Adipocyte (in vitro differentiated cells): ENCODE measurements around the gene AUTS2.

Experiments
- DNase-seq: peaks from one replicate; pipeline ENCODE4 v3.0.0-alpha.2; 2015; ENCODE audit warnings: low read depth
- H3K27me3 ChIP-seq: replicated peaks from 2 replicates; pipeline ENCODE4 v1.7.0; 2013; ENCODE audit warnings: mild to moderate bottlenecking, low read length, moderate library complexity; ENCODE audit not compliant: control insufficient read depth, insufficient read depth
- H3K36me3 ChIP-seq: 2 replicates; pipeline ENCODE4 v1.7.0; 2013; ENCODE audit warnings: low read length, mild to moderate bottlenecking, moderate library complexity; ENCODE audit not compliant: control insufficient read depth, insufficient read depth, severe bottlenecking
- H3K4me1 ChIP-seq: 2 replicates; pipeline ENCODE4 v1.7.0; 2013; ENCODE audit warnings: mild to moderate bottlenecking, low read length, moderate library complexity; ENCODE audit not compliant: control insufficient read depth, insufficient read depth
- H3K4me3 ChIP-seq: 2 replicates; pipeline ENCODE4 v1.7.0; 2013; ENCODE audit warnings: mild to moderate bottlenecking, low read length, moderate library complexity
- H3K9ac ChIP-seq: 2 replicates; pipeline ENCODE4 v1.7.0; 2013; ENCODE audit warnings: mild to moderate bottlenecking, low read length, moderate library complexity
- H3K9me3 ChIP-seq: 2 replicates; pipeline ENCODE4 v1.7.0; 2013; ENCODE audit warnings: mild to moderate bottlenecking, low read length, moderate library complexity; ENCODE audit not compliant: control insufficient read depth

AUTS2 gene

DNA sequence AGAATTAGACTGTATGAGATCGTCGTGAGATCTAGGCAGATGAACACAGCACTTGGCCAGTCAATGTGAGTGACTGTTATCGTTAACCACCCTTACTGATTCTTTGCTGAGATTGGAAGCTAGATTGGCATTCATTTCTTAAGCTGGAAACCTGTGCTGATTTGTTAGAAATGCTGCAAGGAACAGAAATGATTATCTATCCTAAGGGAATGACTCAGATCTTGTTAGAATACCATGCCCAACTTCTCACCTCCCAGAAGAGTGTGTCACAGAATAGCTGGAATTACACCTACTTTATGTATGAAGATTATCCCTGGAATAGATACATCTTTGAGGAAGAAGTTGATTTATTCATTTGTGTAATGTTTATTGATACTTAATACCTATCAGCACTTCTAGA is 275.2 kb downstream of the AUTS2 start:
- Histone ChIP-seq H3K9me3 (no peaks in the 10 kb centered on the region), H3K27me3 (no peaks in the 10 kb centered on the region), H3K9ac (no peak overlapping the region), H3K4me1 (peaks cover 25% of the 10 kb centered on the region), H3K4me3 (no peak overlapping the region), H3K36me3 (no peaks in the 10 kb centered on the region)
- no peak for DNase-seq

DNA sequence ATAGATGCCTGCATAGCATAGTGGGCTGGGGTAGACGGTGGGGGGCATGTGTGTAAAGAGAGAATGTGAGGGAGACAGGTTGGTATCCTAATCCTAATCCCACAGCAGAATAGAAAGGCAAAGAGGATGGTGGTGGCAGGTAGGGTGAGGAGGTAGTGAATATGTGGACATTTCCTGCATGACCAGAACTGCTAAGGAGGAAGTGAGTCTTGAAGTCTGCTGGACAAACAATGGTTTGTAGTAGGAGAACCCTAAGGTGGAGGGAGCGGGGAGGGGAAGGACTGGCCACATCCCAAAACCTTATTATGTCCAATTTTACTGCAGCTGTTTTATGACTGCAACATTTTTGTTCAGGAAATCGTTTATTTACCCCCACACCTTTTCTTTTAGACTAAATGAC is 279.7 kb downstream of the AUTS2 start:
- DNase-seq: no peak
- H3K9ac ChIP-seq: no peak overlapping the region
- H3K36me3 ChIP-seq: no peaks in the 10 kb centered on the region
- peaks cover 7% of the 10 kb centered on the region for H3K4me1 ChIP-seq
- H3K9me3 ChIP-seq: no peaks in the 10 kb centered on the region
- H3K27me3 ChIP-seq: no peaks in the 10 kb centered on the region
- H3K4me3 ChIP-seq: no peak overlapping the region

DNA sequence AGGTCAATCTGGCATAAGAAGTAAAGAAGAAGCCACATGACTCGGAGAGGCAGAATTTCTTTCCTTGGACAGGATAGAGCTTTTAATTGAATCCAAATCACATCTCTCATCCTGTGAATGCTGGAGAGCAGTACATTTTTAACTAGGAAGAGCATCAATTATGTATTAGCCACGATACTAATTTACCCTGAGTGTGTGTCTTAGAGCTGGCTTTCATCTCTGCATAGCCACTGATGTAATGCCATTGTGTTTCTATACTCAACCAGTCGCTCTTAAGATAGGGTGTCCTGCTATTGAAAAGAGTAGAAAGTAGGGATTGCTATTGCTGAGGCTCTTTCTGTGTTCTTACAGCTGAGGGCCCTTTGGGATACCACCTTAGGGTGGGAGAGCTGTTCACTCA is 280.3 kb downstream of the AUTS2 start:
- Histone ChIP-seq H3K27me3 (no peaks in the 10 kb centered on the region), H3K4me3 (no peak overlapping the region), H3K9ac (no peak overlapping the region), H3K9me3 (no peaks in the 10 kb centered on the region), H3K4me1 (peaks cover 1% of the 10 kb centered on the region), H3K36me3 (no peaks in the 10 kb centered on the region)
- no peak for DNase-seq

DNA sequence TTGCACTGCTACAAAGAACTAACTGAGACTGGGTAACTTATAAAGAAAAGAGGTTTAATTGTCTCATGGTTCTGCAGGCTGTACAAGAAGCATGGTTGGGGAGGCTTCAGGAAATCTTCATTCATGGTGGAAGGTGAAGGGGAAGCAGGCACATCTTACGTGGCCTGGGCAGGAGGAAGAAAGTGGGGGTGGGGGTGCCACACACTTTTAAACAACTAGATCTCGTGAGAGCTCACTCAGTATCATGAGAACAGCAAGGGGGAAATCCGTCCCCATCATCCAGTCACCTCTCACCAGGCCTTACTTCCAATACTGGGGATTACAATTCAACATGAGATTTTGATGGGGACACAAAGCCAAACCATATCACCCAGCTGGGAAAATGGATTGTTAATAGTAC is 281.7 kb downstream of the AUTS2 start:
- Histone ChIP-seq H3K36me3 (no peaks in the 10 kb centered on the region), H3K9ac (no peak overlapping the region), H3K27me3 (no peaks in the 10 kb centered on the region), H3K4me1 (no peaks in the 10 kb centered on the region), H3K4me3 (no peak overlapping the region), H3K9me3 (no peaks in the 10 kb centered on the region)
- no peak for DNase-seq

DNA sequence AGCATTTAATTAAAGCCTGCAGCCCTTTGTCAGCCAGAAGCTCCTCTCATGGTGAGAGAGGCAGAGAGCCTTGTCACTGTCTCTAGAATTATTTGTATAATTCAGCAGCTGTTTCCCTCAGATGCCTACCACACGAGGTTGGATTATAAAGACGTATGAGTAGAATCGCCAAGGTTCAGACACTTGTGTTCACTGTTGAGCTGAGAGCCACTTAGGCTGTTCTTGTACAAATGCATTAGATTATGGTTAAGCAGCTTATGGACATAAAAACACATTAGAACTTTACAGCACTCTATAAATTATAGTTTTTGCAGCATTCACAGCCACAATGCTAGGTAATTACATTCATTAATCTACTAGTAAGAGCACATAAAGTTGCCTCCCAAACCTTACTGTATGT is 282.6 kb downstream of the AUTS2 start:
- DNase-seq: no peak

DNA sequence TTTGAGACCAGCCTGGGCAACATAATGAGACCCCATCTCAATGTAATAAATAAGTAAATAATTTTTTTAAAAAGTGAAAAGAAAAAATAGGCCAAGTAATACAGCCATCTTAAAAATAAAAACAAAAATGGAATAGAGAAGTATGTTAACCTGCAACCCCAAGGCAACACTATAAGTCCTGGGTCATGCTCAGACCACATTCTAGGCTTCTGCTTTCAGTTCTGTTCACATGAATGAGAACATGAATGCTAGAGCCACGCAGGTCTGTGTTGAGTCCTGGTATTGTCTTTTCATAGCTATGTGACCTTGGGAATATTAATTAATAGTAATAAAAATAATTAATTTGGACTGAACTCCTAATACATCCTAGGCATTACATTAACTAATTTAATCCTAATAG is 284.0 kb downstream of the AUTS2 start:
- H3K4me3 ChIP-seq: no peak overlapping the region
- no peak overlapping the region for H3K9ac ChIP-seq
- no peaks in the 10 kb centered on the region for H3K27me3 ChIP-seq
- H3K36me3 ChIP-seq: no peaks in the 10 kb centered on the region
- H3K9me3 ChIP-seq: no peaks in the 10 kb centered on the region
- no peak for DNase-seq
- H3K4me1 ChIP-seq: no peaks in the 10 kb centered on the region

More for the DNA sequence above, 282.6 kb downstream of the AUTS2 start:
- H3K36me3 ChIP-seq: no peaks in the 10 kb centered on the region
- no peaks in the 10 kb centered on the region for H3K27me3 ChIP-seq
- H3K4me1 ChIP-seq: no peaks in the 10 kb centered on the region
- H3K9ac ChIP-seq: no peak overlapping the region
- H3K4me3 ChIP-seq: no peak overlapping the region
- no peaks in the 10 kb centered on the region for H3K9me3 ChIP-seq

DNA sequence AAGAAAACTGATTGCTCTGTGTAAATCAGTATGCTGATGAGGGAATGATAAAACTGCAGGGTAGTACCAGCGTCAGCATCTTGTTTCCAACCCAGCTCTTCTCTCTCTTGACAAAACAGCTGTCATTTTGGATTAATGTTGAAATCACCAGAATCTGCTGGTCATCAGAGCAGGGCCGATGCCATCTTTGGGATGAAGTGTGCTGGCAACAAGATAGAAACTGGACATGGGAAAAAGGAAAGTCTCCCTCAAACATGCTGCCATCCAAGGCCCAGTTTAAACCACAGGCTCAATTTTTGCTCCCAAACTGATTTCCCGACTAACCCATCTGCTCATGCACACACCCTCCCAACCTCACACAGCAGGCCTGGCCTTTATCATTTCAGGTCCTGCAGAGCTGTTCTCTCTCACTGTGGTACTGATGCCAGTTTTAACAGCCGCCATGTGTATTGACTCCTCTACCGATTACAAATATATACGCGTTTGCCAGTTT is 285.2 kb downstream of the AUTS2 start:
- Histone ChIP-seq H3K4me3 (no peak overlapping the region), H3K27me3 (no peaks in the 10 kb centered on the region), H3K4me1 (no peaks in the 10 kb centered on the region), H3K9me3 (no peaks in the 10 kb centered on the region), H3K9ac (no peak overlapping the region), H3K36me3 (no peaks in the 10 kb centered on the region)
- DNase-seq: no peak

DNA sequence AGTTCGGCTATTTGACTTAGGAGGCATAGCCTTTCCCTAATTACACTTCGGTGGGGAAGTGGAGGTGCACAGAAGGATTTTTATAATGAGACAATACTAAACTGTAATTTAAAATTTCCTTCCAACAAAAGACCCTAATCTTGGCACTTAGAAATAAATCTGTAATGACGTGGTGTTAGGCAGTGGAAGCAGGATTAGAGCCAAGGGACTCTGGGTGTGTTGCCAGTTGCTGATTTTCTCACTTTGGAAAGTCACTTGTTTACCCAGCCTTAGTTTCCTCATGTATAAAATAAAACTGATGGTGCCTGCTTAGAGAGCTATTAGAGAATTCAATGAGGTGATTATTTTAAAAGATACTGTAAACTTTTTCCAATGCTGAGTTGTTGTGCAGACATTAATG is 287.2 kb downstream of the AUTS2 start:
- H3K9ac ChIP-seq: no peak overlapping the region
- peaks cover 8% of the 10 kb centered on the region for H3K4me1 ChIP-seq
- no peak for DNase-seq
- no peak overlapping the region for H3K4me3 ChIP-seq
- H3K36me3 ChIP-seq: no peaks in the 10 kb centered on the region
- H3K27me3 ChIP-seq: no peaks in the 10 kb centered on the region
- no peaks in the 10 kb centered on the region for H3K9me3 ChIP-seq

DNA sequence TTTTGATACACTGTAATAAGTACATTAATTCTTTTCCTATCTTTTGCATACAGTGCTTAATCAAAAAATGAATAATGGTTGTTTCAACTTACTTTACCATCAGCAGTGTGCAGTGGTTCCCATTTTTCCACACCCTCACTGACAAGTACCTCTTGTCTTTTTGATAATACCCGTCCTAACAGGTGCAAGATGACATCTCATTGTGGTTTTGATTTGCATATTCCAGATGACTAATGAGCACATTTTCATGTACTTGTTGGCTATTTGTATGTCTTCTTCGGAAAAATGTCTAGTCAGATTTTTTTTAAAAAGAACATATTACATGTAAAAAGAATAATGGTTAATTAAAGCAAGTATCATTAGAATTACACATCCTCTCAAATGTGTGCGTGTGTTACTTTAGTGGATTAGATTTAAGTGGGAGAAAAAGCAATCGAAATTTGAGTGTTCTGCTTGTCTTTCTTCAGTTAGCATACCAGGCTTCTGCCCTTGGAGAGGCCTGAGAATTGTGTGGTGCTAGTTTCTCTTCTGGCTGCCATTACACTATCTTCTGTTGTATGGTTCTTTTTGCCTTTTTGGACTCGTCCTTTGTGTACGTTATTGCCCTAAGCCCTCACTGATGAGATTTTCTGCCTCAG is 291.2 kb downstream of the AUTS2 start:
- Histone ChIP-seq H3K4me3 (peak overlapping the region; percentile 76), H3K36me3 (no peaks in the 10 kb centered on the region), H3K4me1 (peaks cover 15% of the 10 kb centered on the region), H3K9ac (peak overlapping the region; percentile 68), H3K9me3 (no peaks in the 10 kb centered on the region), H3K27me3 (no peaks in the 10 kb centered on the region)
- DNase-seq: no peak

DNA sequence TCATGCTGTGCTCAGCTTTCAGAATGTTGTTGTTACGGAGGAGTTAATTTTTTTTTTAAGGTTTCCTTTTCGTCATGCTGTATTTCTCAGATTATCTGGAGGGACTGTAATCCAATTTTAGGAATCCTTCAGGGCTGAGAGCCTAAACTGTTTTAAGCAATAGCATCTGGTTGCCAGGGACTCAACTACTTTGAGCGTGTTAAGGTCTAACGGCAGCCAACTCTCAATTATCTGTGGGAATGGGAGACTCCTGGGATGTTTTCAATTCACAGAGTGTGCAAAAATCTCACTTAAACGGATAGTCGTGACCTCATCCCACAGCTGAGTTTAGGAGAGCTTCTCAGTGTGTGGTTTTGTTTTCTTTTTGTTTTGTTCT is 291.7 kb downstream of the AUTS2 start:
- Histone ChIP-seq H3K4me3 (peak overlapping the region; percentile 76), H3K27me3 (no peaks in the 10 kb centered on the region), H3K9ac (peak overlapping the region; percentile 68), H3K4me1 (peaks cover 15% of the 10 kb centered on the region), H3K9me3 (no peaks in the 10 kb centered on the region), H3K36me3 (no peaks in the 10 kb centered on the region)
- DNase-seq: no peak

DNA sequence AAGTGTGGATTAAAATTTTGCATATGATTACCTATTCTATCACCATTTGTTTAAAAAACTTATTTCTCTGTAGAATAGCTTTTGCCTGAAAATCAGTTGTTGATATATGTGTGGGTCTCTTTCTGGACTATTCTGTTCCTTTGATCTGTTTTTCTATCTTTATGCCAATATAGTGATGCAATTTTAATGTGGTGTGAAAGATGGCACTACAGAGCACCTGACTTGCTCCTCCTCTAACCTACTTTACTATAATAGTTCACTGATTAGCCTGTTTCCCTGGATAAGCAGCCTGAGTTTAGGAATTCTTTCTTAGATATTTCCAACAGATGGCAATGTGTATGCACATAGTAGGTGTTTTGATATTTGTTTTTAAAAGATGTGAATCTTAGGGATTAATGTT is 294.5 kb downstream of the AUTS2 start:
- Histone ChIP-seq H3K4me1 (peaks cover 15% of the 10 kb centered on the region), H3K36me3 (no peaks in the 10 kb centered on the region), H3K9ac (no peak overlapping the region), H3K4me3 (no peak overlapping the region), H3K27me3 (no peaks in the 10 kb centered on the region), H3K9me3 (no peaks in the 10 kb centered on the region)
- DNase-seq: no peak

DNA sequence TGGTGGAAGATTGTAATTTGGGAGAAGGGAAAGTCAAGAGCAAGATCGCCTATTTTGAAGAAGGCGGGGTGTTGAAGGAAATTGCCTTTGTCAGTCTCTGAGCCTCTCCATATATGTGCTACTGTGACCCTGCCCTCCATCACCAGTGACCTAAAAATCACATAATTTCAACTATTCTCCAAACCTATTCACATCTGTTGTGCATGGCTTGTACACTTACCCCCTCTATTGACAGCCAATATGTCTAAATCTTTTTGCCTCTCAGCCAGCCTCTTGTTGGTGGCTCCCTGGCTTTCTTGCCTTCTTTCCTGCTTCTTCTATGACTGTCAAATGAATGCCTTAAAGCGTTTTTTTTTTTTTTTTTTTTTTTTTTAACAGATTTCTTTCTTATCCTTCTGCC is 295.6 kb downstream of the AUTS2 start:
- Histone ChIP-seq H3K27me3 (no peaks in the 10 kb centered on the region), H3K9me3 (no peaks in the 10 kb centered on the region), H3K4me1 (peaks cover 15% of the 10 kb centered on the region), H3K36me3 (no peaks in the 10 kb centered on the region), H3K9ac (no peak overlapping the region), H3K4me3 (no peak overlapping the region)
- peak; percentile 53 for DNase-seq
